HAP-1 (cell line): Measurements from ENCODE around the gene FCAR.
"Not testable (repeated sequence)": the region's sequence is repeated elsewhere in the genome, so short reads cannot be mapped to it uniquely, and the experiment has no call there.

Experiments
- DNase-seq, 2 experiments: peaks; one replicate each; pipeline ENCODE4 v3.0.0-alpha.2; 2016 to 2020; ENCODE audit warnings: low spot score in 2 of 2
- H3K27me3 ChIP-seq: fragments of 250-450 bp; sonication (Bioruptor Pico); 2 replicates; pipeline ENCODE4 v1.5.1; 2020; ENCODE audit warnings: low read depth, mild to moderate bottlenecking, moderate library complexity
- H3K36me3 ChIP-seq: fragments of 250-450 bp; sonication (Bioruptor Pico); replicated peaks from 2 replicates; pipeline ENCODE4 v1.5.1; 2020; ENCODE audit warnings: mild to moderate bottlenecking
- H3K4me1 ChIP-seq: fragments of 250-450 bp; sonication (Bioruptor Pico); 2 replicates; pipeline ENCODE4 v1.5.1; 2020; ENCODE audit warnings: mild to moderate bottlenecking
- H3K4me3 ChIP-seq: fragments of 250-450 bp; sonication (Bioruptor Pico); 2 replicates; pipeline ENCODE4 v1.5.1; 2020; ENCODE audit warnings: mild to moderate bottlenecking, moderate library complexity
- H3K9me3 ChIP-seq: fragments of 250-450 bp; sonication (Bioruptor Pico); 2 replicates; pipeline ENCODE4 v1.5.1; 2020; ENCODE audit warnings: mild to moderate bottlenecking, moderate library complexity
- in situ Hi-C: fragments of 300-500 bp; cut with MboI; formaldehyde crosslinking; loops from 3 replicates; pipeline ENCODE4 v1.14.3; 2020; ENCODE audit warnings: low sequenced_read_pairs, inconsistent platforms, mixed read lengths

The FCAR gene

GRCh38 chr19:54871696-54872095 is 2.3 kb upstream of the FCAR start:
- no peak for DNase-seq
- H3K4me1 ChIP-seq: no peaks in the 10 kb centered on the region
- no peaks in the 10 kb centered on the region for H3K36me3 ChIP-seq
- no peaks in the 10 kb centered on the region for H3K9me3 ChIP-seq
- in situ Hi-C loops: no loop called here
- no peak overlapping the region for H3K4me3 ChIP-seq
- H3K27me3 ChIP-seq: no peaks in the 10 kb centered on the region

GRCh38 chr19:54875506-54875905 is 1.5 kb downstream of the FCAR start:
- no peaks in the 10 kb centered on the region for H3K4me1 ChIP-seq
- no peaks in the 10 kb centered on the region for H3K27me3 ChIP-seq
- no peaks in the 10 kb centered on the region for H3K9me3 ChIP-seq
- H3K36me3 ChIP-seq: no peaks in the 10 kb centered on the region
- no peak for DNase-seq
- in situ Hi-C loops: no loop called here
- no peak overlapping the region for H3K4me3 ChIP-seq

- Histone ChIP-seq H3K4me3 (no peak overlapping the region), H3K36me3 (no peaks in the 10 kb centered on the region), H3K27me3 (no peaks in the 10 kb centered on the region), H3K4me1 (no peaks in the 10 kb centered on the region), H3K9me3 (no peaks in the 10 kb centered on the region)
- no peak for DNase-seq
- in situ Hi-C loops: no loop called here
These were observed 3.4 kb downstream of the FCAR start for GRCh38 chr19:54877471-54877870.

DNA sequence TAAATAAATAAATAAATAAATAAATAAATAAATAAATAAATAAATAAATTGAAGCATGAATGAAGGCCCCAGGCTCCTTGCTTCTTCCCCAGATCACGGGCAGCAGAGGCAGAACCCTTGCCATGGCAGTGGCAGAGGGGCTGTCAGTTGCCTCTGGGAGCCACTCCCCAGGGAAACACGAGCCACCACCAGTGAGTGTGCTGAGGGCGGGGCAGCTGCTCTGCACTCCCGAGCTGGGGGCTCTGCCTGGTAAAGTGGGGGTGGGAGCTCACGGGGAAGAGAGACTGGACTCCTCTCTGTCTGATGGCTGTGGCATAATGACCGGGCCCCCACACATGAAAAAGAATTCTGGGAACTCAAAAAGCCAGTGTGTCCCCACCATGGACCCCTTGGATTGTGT is 7.8 kb downstream of the FCAR start:
- in situ Hi-C loops: no loop called here
- H3K4me3 ChIP-seq: no peak overlapping the region

DNA sequence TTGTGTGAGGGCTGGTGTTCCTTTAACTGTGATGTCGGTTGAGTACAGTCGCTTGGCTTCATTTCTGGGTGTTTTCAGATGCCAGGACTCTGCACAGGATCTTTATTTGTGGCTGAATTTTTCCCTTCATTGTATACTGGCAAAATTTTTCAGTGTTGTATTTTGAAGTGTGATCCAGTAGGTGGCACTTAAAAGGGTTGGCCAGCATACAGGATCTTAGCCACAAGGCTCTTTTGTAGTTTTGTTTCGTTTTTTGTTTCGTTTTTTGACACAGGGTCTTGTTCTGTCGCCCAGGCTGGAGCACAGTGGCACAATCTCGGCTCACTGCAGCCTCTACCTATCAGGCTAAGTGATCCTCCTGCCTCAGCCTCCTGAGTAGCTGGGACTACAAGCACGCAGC is 8.7 kb downstream of the FCAR start:
- H3K9me3 ChIP-seq: peaks cover 2% of the 10 kb centered on the region; the same call in 1 of the 2 replicates
- no peak overlapping the region for H3K4me3 ChIP-seq
- no peaks in the 10 kb centered on the region for H3K27me3 ChIP-seq
- H3K4me1 ChIP-seq: no peaks in the 10 kb centered on the region
- no peak for DNase-seq
- in situ Hi-C loops: no loop called here
- H3K36me3 ChIP-seq: no peaks in the 10 kb centered on the region

More for the DNA sequence above, 7.8 kb downstream of the FCAR start:
- Histone ChIP-seq H3K36me3 (no peaks in the 10 kb centered on the region), H3K4me1 (no peaks in the 10 kb centered on the region), H3K27me3 (no peaks in the 10 kb centered on the region), H3K9me3 (peaks cover under 1% of the 10 kb centered on the region; the same call in 1 of the 2 replicates)
- DNase-seq: no peak

- Histone ChIP-seq H3K9me3 (peaks cover 2% of the 10 kb centered on the region; the same call in 1 of the 2 replicates), H3K4me3 (no peak overlapping the region), H3K36me3 (no peaks in the 10 kb centered on the region), H3K27me3 (no peaks in the 10 kb centered on the region), H3K4me1 (no peaks in the 10 kb centered on the region)
- in situ Hi-C loops: no loop called here
- DNase-seq: no peak
These were observed 9.2 kb downstream of the FCAR start for GRCh38 chr19:54883228-54883627.

GRCh38 chr19:54888239-54888638 is 14.2 kb downstream of the FCAR start:
- Histone ChIP-seq H3K4me3 (no peak overlapping the region), H3K4me1 (no peaks in the 10 kb centered on the region), H3K27me3 (no peaks in the 10 kb centered on the region), H3K9me3 (peaks cover 2% of the 10 kb centered on the region; the same call in 1 of the 2 replicates), H3K36me3 (no peaks in the 10 kb centered on the region)
- DNase-seq: no peak
- in situ Hi-C loops: no loop called here

- in situ Hi-C loops: no loop called here
- peaks cover 2% of the 10 kb centered on the region; the same call in 1 of the 2 replicates for H3K9me3 ChIP-seq
- H3K4me3 ChIP-seq: no peak overlapping the region
- no peak for DNase-seq
- H3K4me1 ChIP-seq: no peaks in the 10 kb centered on the region
- H3K27me3 ChIP-seq: no peaks in the 10 kb centered on the region
- H3K36me3 ChIP-seq: no peaks in the 10 kb centered on the region
These were observed 15.5 kb downstream of the FCAR start for GRCh38 chr19:54889566-54889965.

DNA sequence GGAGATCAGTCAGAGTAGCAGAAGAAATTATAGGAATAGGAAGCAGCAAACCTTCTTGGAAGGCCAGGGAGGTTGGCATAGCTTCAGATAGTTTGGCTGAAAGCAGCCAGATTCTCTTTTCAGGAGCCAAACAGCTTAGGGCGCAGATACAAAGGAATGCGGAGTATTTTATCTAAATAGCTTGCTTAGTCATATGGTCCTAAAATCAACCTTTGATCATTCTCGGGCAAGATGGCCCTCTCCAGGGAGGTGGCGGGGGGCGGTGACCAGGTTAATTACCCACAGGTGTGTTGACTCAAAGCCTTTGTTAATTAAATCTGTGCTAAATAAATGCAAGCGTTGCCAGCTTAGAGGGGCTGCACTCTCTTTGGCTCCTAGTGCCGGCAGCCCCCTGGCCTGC is 19.4 kb downstream of the FCAR start:
- H3K4me3 ChIP-seq: no peak overlapping the region
- no peaks in the 10 kb centered on the region for H3K9me3 ChIP-seq
- in situ Hi-C loops: no loop called here
- no peaks in the 10 kb centered on the region for H3K27me3 ChIP-seq
- H3K4me1 ChIP-seq: no peaks in the 10 kb centered on the region
- DNase-seq: no peak
- no peaks in the 10 kb centered on the region for H3K36me3 ChIP-seq

- H3K9me3 ChIP-seq, DNase-seq, in situ Hi-C loops, H3K36me3 ChIP-seq, H3K4me1 ChIP-seq, H3K27me3 ChIP-seq, H3K4me3 ChIP-seq: not testable (repeated sequence)
These were observed 20.1 kb downstream of the FCAR start for GRCh38 chr19:54894106-54894505.

DNA sequence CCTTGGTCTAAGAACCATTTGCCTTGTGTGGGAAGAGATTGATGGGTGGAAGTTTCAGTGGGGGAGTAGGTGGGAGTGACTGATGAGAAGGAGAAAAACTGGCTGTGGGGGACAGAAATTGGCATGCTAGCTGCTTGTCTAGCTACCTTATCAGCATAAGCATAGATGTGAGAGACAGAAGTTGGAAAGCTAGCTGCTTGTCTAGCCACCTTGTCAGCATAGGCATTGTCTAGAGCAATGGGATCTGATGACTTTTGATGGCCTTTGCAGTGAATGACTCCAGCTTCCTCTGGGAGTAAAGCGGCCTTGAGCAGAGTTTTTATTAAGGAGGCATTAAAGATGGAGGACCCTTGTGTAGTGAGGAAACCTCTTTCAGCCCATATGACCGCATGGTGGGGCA is 22.0 kb downstream of the FCAR start:
- Histone ChIP-seq H3K4me3 (no peak overlapping the region), H3K36me3 (no peaks in the 10 kb centered on the region), H3K9me3 (no peaks in the 10 kb centered on the region), H3K27me3 (no peaks in the 10 kb centered on the region), H3K4me1 (no peaks in the 10 kb centered on the region)
- DNase-seq: no peak
- in situ Hi-C loops: no loop called here

DNA sequence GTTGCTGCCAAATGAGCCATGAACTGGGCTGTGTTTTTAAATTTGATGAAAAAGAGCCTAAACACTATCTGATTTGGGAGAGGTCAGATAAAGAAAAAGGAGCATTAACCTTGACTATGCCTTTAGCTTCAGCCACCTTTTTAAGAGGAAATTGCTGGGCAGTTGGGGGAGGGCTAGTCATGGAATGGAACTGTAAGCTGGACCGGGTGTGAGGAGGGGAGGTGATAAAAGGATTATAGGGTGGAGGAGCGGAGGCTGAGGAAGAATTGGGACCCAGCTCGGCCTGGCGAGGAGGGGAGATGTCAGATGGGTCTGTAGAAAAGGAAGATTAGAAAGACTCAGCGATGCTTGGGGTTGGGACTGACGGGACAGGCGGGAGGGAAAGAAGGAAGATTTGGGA is 24.6 kb downstream of the FCAR start:
- in situ Hi-C loops, DNase-seq, H3K27me3 ChIP-seq, H3K36me3 ChIP-seq, H3K9me3 ChIP-seq, H3K4me1 ChIP-seq, H3K4me3 ChIP-seq: not testable (repeated sequence)

DNA sequence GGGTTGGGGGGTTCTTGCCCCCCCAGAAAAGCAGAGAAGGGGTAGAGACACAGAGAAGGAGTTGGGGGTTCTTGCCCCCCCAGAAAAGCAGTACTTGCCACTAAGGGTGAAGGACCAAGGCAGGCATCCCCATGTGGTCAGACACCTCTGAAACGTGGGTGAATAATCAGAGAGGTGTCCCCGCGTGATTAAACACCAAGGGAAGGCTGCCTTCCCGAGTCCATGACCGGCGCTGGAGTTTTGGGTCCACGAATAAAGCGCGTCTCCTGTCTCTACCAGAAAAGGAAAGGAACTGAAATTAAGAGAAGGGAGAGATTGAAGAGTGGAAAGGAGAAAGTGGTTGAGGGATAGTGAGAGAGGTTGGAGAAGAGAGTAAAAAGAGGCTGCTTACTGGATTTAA is 25.6 kb downstream of the FCAR start:
- H3K9me3 ChIP-seq, H3K27me3 ChIP-seq, in situ Hi-C loops, DNase-seq, H3K4me1 ChIP-seq, H3K4me3 ChIP-seq, H3K36me3 ChIP-seq: not testable (repeated sequence)

DNA sequence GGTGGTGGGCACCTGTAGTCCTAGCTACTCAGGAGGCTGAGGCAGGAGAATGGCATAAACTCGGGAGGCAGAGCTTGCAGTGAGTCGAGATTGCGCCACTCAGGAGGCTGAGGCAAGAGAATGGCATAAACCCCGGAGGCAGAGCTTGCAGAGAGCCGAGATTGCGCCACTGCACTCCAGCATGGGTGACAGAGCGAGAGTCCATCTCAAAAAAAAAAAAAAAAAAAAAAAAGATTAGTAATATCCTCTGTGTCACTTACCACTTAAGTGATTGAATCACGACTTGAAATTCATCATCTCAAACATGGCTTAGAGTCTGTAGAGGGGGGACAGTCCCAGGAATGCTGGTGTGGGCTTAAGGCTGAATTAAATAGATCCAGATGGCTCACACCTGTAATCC is 27.1 kb downstream of the FCAR start:
- H3K36me3 ChIP-seq, H3K9me3 ChIP-seq, H3K4me1 ChIP-seq, H3K27me3 ChIP-seq, DNase-seq, H3K4me3 ChIP-seq, in situ Hi-C loops: not testable (repeated sequence)

- H3K4me1 ChIP-seq: no peaks in the 10 kb centered on the region
- H3K36me3 ChIP-seq: no peaks in the 10 kb centered on the region
- no peak for DNase-seq
- in situ Hi-C loops: no loop called here
- H3K9me3 ChIP-seq: no peaks in the 10 kb centered on the region
- no peaks in the 10 kb centered on the region for H3K27me3 ChIP-seq
- no peak overlapping the region for H3K4me3 ChIP-seq
These were observed 28.0 kb downstream of the FCAR start for GRCh38 chr19:54902061-54902460.
